PC-9 (cell line): ENCODE results near the gene APCDD1L. TPM values are rescaled to one million over a fixed set of nuclear protein-coding genes. Genes with fewer than 3 reads are reported as not detected.
"Not testable (repeated sequence)": the region's sequence is repeated elsewhere in the genome, so short reads cannot be mapped to it uniquely, and the experiment has no call there.

Source experiments
- BruUV-seq: library from RNA; stranded (reverse); fragments of 400-500 nt; replicated peaks from 2 replicates; lab custom pipeline; 2021; lab: Mats Ljungman, UMichigan
- CTCF ChIA-PET: fragments of 300-600 bp; sonication (Branson Sonifier 250); formaldehyde crosslinking; loops from one replicate; lab custom pipeline; 2022; ENCODE audit warnings: antibody characterized with exemption; lab: Charles Lee
- POLR2A ChIA-PET: fragments of 300-600 bp; sonication (Branson Sonifier 250); formaldehyde crosslinking; loops from one replicate; lab custom pipeline; 2022; ENCODE audit warnings: antibody characterized with exemption; ENCODE audit not compliant: unreplicated experiment; lab: Charles Lee
- DNase-seq, 2 experiments: peaks; one replicate each; pipeline versions ENCODE4 v3.0.0 to v3.0.0-alpha.2; 2015 to 2022; ENCODE audit warnings: mixed read lengths in 1 of 2
- H2AFZ ChIP-seq: fragments of 200-600 bp; sonication (generic); 2 replicates; pipeline ENCODE4 v1.8.1; 2017; ENCODE audit warnings: antibody characterized with exemption
- H3F3A ChIP-seq: fragments of 200-600 bp; sonication (generic); 2 replicates; pipeline ENCODE4 v1.8.1; 2017; ENCODE audit warnings: antibody characterized with exemption, mild to moderate bottlenecking, low read depth; ENCODE audit not compliant: insufficient read depth
- H3K27ac ChIP-seq: fragments of 200-600 bp; sonication (generic); 2 replicates; pipeline ENCODE4 v1.6.1; 2016; ENCODE audit warnings: mixed run types
- H3K27me3 ChIP-seq: fragments of 200-600 bp; sonication (generic); 2 replicates; pipeline ENCODE4 v1.6.1; 2016; ENCODE audit warnings: low read depth, mixed run types; ENCODE audit not compliant: insufficient read depth
- H3K36me3 ChIP-seq: fragments of 200-600 bp; sonication (generic); 2 replicates; pipeline ENCODE4 v1.6.1; 2016; ENCODE audit warnings: low read depth, mixed run types
- H3K4me1 ChIP-seq: fragments of 200-600 bp; sonication (generic); replicated peaks from 2 replicates; pipeline ENCODE4 v1.6.1; 2016; ENCODE audit warnings: mixed run types; ENCODE audit not compliant: insufficient read depth
- H3K4me2 ChIP-seq: fragments of 200-600 bp; sonication (generic); 2 replicates; pipeline ENCODE4 v1.6.1; 2017; ENCODE audit warnings: mixed run types
- H3K4me3 ChIP-seq: fragments of 200-600 bp; sonication (generic); 2 replicates; pipeline ENCODE4 v1.6.1; 2016; ENCODE audit warnings: mixed run types
- H3K79me2 ChIP-seq: fragments of 200-600 bp; sonication (generic); 2 replicates; pipeline ENCODE4 v1.6.1; 2017; ENCODE audit warnings: low read depth, mixed run types
- H3K9me2 ChIP-seq: fragments of 200-600 bp; sonication (generic); 2 replicates; pipeline ENCODE4 v1.8.1; 2017; ENCODE audit warnings: mild to moderate bottlenecking; ENCODE audit not compliant: insufficient read depth
- H3K9me3 ChIP-seq: fragments of 200-600 bp; sonication (generic); 2 replicates; pipeline ENCODE4 v1.8.1; 2016; ENCODE audit warnings: low read depth; ENCODE audit not compliant: insufficient read depth
- H4K20me1 ChIP-seq: fragments of 200-600 bp; sonication (generic); 2 replicates; pipeline ENCODE4 v1.8.1; 2017; ENCODE audit not compliant: insufficient read depth
- CTCF ChIP-seq: fragments of 200-600 bp; sonication (generic); conservative IDR thresholded peaks from 2 replicates; pipeline ENCODE4 v1.6.1; 2017; ENCODE audit warnings: mixed run types, antibody characterized with exemption, mild to moderate bottlenecking, moderate library complexity
- EZH2 ChIP-seq: fragments of 200-600 bp; sonication (generic); IDR thresholded peaks from 2 replicates; pipeline ENCODE4 v1.8.0; 2017; ENCODE audit warnings: antibody characterized with exemption, low read depth
- intact Hi-C: fragments of 100-400 bp; cut with micrococcal nuclease; formaldehyde crosslinking; loops from one replicate; pipeline ENCODE4 v1.10.0; 2022; ENCODE audit not compliant: unreplicated experiment
- total RNA-seq: library from RNA; stranded (reverse); gene quantifications from 2 replicates; pipeline ENCODE4 v1.2.3, GENCODE V29; 2021

The APCDD1L gene
- total RNA-seq, 1 experiment from 2014 or later: 3.0 TPM

GRCh38 chr20:58543274-58543673 lies 28.1 kb upstream of the APCDD1L start:
- Histone ChIP-seq H3K9me2 (no peaks in the 10 kb centered on the region), H2AFZ (no peak overlapping the region), H3K36me3 (no peaks in the 10 kb centered on the region), H3K79me2 (no peaks in the 10 kb centered on the region), H3K4me1 (peaks cover 28% of the 10 kb centered on the region), H3K4me3 (no peak overlapping the region), H3K27me3 (no peaks in the 10 kb centered on the region), H3K9me3 (peaks cover 17% of the 10 kb centered on the region; the same call in 1 of the 2 replicates), H3F3A (peaks cover 30% of the 10 kb centered on the region), H4K20me1 (no peaks in the 10 kb centered on the region), H3K27ac (peak overlapping the region; percentile 86), H3K4me2 (no peak overlapping the region)
- intact Hi-C loops: no loop called here
- BruUV-seq: no TSS peak
- no peak for DNase-seq
- ChIA-PET POLR2A (no interaction called here), CTCF (no interaction called here)
- TF ChIP-seq EZH2: no peak
- no peak for TF ChIP-seq CTCF

- DNase-seq: peak; percentile 48 to 78
- POLR2A ChIA-PET: no interaction called here
These were observed 27.4 kb upstream of the APCDD1L start for GRCh38 chr20:58542411-58543095.

GRCh38 chr20:58542034-58542410 lies 26.8 kb upstream of the APCDD1L start:
- peaks cover 28% of the 10 kb centered on the region for H3K4me1 ChIP-seq
- intact Hi-C loops, H4K20me1 ChIP-seq, POLR2A ChIA-PET, H3K27me3 ChIP-seq, CTCF ChIA-PET, BruUV-seq, H3K4me3 ChIP-seq, H3K79me2 ChIP-seq, H3K9me2 ChIP-seq, H3K36me3 ChIP-seq: not testable (repeated sequence)
- peak overlapping the region; percentile 87 for H3K27ac ChIP-seq
- peaks cover 30% of the 10 kb centered on the region for H3F3A ChIP-seq
- H2AFZ ChIP-seq: 0 out of 2 replicates have a peak overlapping the region, but pooled peaks have one; percentile 18
- peaks cover 20% of the 10 kb centered on the region; the same call in 1 of the 2 replicates for H3K9me3 ChIP-seq
- H3K4me2 ChIP-seq: peak overlapping the region; percentile 54
- DNase-seq: peak; percentile 43 to 69

More at GRCh38 chr20:58542411-58543095, 27.4 kb upstream of the APCDD1L start:
- Histone ChIP-seq H3K4me2 (peak overlapping the region; percentile 37), H3K4me1 (peaks cover 28% of the 10 kb centered on the region), H3K36me3 (no peaks in the 10 kb centered on the region), H2AFZ (peak overlapping the region; percentile 63; the same call in 1 of the 2 replicates), H3K27ac (peak overlapping the region; percentile 86), H3K79me2 (no peaks in the 10 kb centered on the region), H3K9me2 (no peaks in the 10 kb centered on the region), H3K27me3 (no peaks in the 10 kb centered on the region), H4K20me1 (no peaks in the 10 kb centered on the region), H3F3A (peaks cover 30% of the 10 kb centered on the region), H3K9me3 (peaks cover 20% of the 10 kb centered on the region; the same call in 1 of the 2 replicates), H3K4me3 (no peak overlapping the region)
- TF ChIP-seq EZH2 (no peak), CTCF (no peak)
- CTCF ChIA-PET: no interaction called here
- intact Hi-C loops: no loop called here
- TSS peak; percentile 78 for BruUV-seq
